SK-N-SH treated with all-trans-retinoic acid at 6 μM for 48 hours (cell line): Measurements from ENCODE around the gene BHMT.

Experiments
- ATAC-seq: fragments of 200-7000 bp; cut with Tn5 transposase; 3 replicates; pipeline ENCODE4 v1.9.1; 2020; ENCODE audit warnings: mild to moderate bottlenecking, moderate library complexity
- ARNTL ChIP-seq: fragments of 450-650 bp; formaldehyde crosslinking; IDR thresholded peaks from 2 replicates; pipeline ENCODE4 v1.5.0; 2020; ENCODE audit warnings: low read depth, mild to moderate bottlenecking, moderate library complexity, borderline replicate concordance
- BACH2 ChIP-seq: fragments of 250-450 bp; sonication (Bioruptor Pico); IDR thresholded peaks from 2 replicates; pipeline ENCODE4 v1.9.0; 2021; ENCODE audit warnings: mild to moderate bottlenecking, borderline replicate concordance
- CSDC2 ChIP-seq: fragments of 250-450 bp; sonication (Bioruptor Pico); IDR thresholded peaks from 2 replicates; pipeline ENCODE4 v1.5.0; 2020; ENCODE audit warnings: mild to moderate bottlenecking, moderate library complexity
- ESRRG ChIP-seq: fragments of 250-450 bp; sonication (Bioruptor Pico); IDR thresholded peaks from 2 replicates; pipeline ENCODE4 v1.6.1; 2021; ENCODE audit warnings: mild to moderate bottlenecking
- GLIS3 ChIP-seq: fragments of 250-450 bp; sonication (Bioruptor Pico); IDR thresholded peaks from 2 replicates; pipeline ENCODE4 v1.5.0; 2020; ENCODE audit warnings: mild to moderate bottlenecking, moderate library complexity
- ISL1 ChIP-seq: fragments of 250-450 bp; sonication (Bioruptor Pico); IDR thresholded peaks from 2 replicates; pipeline ENCODE4 v2.1.2; 2022; ENCODE audit warnings: mild to moderate bottlenecking, moderate library complexity
- OSR1 ChIP-seq: fragments of 250-450 bp; sonication (Bioruptor Pico); IDR thresholded peaks from 2 replicates; pipeline ENCODE4 v1.8.0; 2022; ENCODE audit warnings: moderate library complexity, mild to moderate bottlenecking, inconsistent platforms
- PATZ1 ChIP-seq: fragments of 250-450 bp; sonication (Bioruptor Pico); IDR thresholded peaks from 2 replicates; pipeline ENCODE4 v1.8.0; 2020; ENCODE audit warnings: mild to moderate bottlenecking, moderate library complexity, borderline replicate concordance
- PPARA ChIP-seq: fragments of 250-450 bp; sonication (Bioruptor Pico); IDR thresholded peaks from 2 replicates; pipeline ENCODE4 v1.5.0; 2020; ENCODE audit warnings: mild to moderate bottlenecking, borderline replicate concordance
- RARB ChIP-seq: fragments of 250-450 bp; sonication (Bioruptor Pico); IDR thresholded peaks from 2 replicates; pipeline ENCODE4 v1.8.0; 2021; ENCODE audit warnings: mild to moderate bottlenecking, moderate library complexity
- SNAI2 ChIP-seq: fragments of 250-450 bp; sonication (Bioruptor Pico); IDR thresholded peaks from 2 replicates; pipeline ENCODE4 v1.5.0; 2020; ENCODE audit warnings: mild to moderate bottlenecking, moderate library complexity
- TCF4 ChIP-seq: fragments of 250-450 bp; sonication (Bioruptor Pico); IDR thresholded peaks from 2 replicates; pipeline ENCODE4 v1.8.0; 2021; ENCODE audit warnings: mild to moderate bottlenecking, moderate library complexity, borderline replicate concordance
- TSHZ2 ChIP-seq: fragments of 250-450 bp; sonication (Bioruptor Pico); IDR thresholded peaks from 2 replicates; pipeline ENCODE4 v1.5.0; 2020; ENCODE audit warnings: mild to moderate bottlenecking, moderate library complexity
- ZC3H10 ChIP-seq: fragments of 250-450 bp; sonication (Bioruptor Pico); IDR thresholded peaks from 2 replicates; pipeline ENCODE4 v1.5.1; 2021; ENCODE audit warnings: mild to moderate bottlenecking, moderate library complexity
- ZFP3 ChIP-seq: fragments of 250-450 bp; sonication (Bioruptor Pico); IDR thresholded peaks from 2 replicates; pipeline ENCODE4 v1.5.0; 2020; ENCODE audit warnings: mild to moderate bottlenecking, moderate library complexity
- ZFP30 ChIP-seq: fragments of 450-650 bp; formaldehyde crosslinking; IDR thresholded peaks from 2 replicates; pipeline ENCODE4 v1.5.0; 2022; ENCODE audit warnings: mild to moderate bottlenecking, moderate library complexity
- ZNF8 ChIP-seq: fragments of 450-650 bp; formaldehyde crosslinking; IDR thresholded peaks from 2 replicates; pipeline ENCODE4 v1.5.0; 2020; ENCODE audit warnings: mild to moderate bottlenecking, moderate library complexity
- TF ChIP-seq, protein P1 (sequence below): fragments of 250-450 bp; sonication (Bioruptor Pico); IDR thresholded peaks from 2 replicates; pipeline ENCODE4 v1.5.1; 2021; ENCODE audit warnings: mild to moderate bottlenecking, moderate library complexity
- TF ChIP-seq, protein P2 (sequence below): fragments of 250-450 bp; sonication (Bioruptor Pico); IDR thresholded peaks from 2 replicates; pipeline ENCODE4 v1.5.1; 2020; ENCODE audit warnings: low read depth, mild to moderate bottlenecking, moderate library complexity

The BHMT gene

GRCh38 chr5:79076819-79077218 is 34.8 kb upstream of the BHMT start:
- ATAC-seq: no peak
- no peak for TF ChIP-seq ARNTL

DNA sequence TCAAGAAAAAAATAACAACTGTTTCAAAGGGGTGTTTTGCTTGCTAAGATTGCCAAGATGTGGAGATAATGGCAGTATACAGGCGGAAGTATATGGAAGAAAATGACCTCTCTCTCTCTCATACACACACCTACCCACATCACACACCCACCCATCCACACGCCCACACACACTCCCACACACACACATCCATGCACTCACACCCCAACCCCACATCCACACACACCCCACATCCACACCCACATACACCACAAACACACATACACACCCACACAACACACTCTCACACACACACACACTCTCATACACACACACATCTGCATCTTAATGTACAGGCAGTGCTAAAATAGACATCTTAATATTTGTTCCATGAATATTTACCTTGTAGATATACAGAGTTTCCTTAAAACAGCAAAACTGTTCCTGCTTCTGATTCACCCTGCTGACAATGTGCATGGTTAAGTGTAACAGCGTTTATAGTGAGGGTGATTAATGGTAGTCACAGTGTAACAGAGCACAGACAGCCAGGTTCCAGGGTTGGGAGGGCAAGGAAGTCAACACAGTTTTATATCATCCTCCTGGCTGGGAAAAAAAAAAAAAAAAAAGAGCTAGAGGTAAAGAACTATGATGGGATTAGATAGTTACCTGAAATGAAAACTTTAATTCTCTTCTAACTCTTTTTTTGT is 33.8 kb upstream of the BHMT start:
- no peak for TF ChIP-seq RARB (CRISPR knock-in tag)
- TF ChIP-seq ESRRG: no peak
- TF ChIP-seq ISL1 (CRISPR knock-in tag): no peak
- TF ChIP-seq PATZ1 (CRISPR knock-in tag): no peak
- TF ChIP-seq ZFP30 (CRISPR knock-in tag): no peak
- no peak for TF ChIP-seq ARNTL
- no peak for TF ChIP-seq CSDC2 (CRISPR knock-in tag)
- TF ChIP-seq GLIS3: no peak
- no peak for TF ChIP-seq TSHZ2 (CRISPR knock-in tag)
- no peak for TF ChIP-seq ZC3H10 (CRISPR knock-in tag)

DNA sequence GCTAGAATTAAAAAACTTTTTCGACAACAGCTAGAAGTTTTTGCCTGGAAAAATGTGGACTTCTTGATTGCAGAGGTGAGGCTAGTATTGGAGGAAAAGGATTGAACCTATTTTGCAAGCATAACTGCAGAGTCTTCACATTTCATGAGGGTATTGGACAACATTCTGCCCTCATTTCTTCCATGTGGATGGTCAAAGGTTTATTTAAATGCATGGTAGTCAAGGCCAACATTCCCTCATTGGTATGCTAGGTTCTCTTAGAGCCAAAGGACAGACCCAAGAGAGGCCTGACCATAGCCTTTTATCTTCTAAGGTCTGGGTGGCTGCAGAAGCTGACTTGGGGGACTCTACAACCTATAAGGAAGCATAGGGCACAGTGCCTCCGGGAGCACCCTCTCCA is 30.8 kb upstream of the BHMT start:
- ATAC-seq: no peak
- TF ChIP-seq, protein P1, sequence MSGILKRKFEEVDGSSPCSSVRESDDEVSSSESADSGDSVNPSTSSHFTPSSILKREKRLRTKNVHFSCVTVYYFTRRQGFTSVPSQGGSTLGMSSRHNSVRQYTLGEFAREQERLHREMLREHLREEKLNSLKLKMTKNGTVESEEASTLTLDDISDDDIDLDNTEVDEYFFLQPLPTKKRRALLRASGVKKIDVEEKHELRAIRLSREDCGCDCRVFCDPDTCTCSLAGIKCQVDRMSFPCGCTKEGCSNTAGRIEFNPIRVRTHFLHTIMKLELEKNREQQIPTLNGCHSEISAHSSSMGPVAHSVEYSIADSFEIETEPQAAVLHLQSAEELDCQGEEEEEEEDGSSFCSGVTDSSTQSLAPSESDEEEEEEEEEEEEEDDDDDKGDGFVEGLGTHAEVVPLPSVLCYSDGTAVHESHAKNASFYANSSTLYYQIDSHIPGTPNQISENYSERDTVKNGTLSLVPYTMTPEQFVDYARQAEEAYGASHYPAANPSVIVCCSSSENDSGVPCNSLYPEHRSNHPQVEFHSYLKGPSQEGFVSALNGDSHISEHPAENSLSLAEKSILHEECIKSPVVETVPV (CRISPR knock-in tag): no peak

More for the DNA sequence above, 33.8 kb upstream of the BHMT start:
- peak; percentile 53 for ATAC-seq

DNA sequence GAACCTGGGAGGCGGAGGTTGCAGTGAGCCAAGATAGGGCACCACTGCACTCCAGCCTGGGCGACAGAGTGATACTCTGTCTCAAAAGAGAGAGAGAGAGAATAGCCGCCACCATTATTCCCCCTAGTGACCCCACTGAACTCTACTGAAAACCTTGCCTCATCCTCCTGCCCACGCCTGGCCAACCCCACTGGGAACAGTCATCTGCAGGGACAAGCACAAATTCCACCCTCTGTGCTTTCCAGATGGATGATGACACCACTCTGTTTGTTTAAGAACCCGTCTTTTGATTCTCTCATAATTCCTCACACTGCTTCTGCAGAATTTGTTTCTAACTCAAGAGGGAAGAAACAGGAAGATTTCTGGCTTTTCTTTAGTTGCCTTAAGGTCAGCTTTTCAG is 29.8 kb upstream of the BHMT start:
- TF ChIP-seq, protein P2, sequence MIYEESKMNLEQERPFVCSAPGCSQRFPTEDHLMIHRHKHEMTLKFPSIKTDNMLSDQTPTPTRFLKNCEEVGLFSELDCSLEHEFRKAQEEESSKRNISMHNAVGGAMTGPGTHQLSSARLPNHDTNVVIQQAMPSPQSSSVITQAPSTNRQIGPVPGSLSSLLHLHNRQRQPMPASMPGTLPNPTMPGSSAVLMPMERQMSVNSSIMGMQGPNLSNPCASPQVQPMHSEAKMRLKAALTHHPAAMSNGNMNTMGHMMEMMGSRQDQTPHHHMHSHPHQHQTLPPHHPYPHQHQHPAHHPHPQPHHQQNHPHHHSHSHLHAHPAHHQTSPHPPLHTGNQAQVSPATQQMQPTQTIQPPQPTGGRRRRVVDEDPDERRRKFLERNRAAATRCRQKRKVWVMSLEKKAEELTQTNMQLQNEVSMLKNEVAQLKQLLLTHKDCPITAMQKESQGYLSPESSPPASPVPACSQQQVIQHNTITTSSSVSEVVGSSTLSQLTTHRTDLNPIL (CRISPR knock-in tag): no peak
- TF ChIP-seq BACH2 (CRISPR knock-in tag) (no peak), ZFP30 (CRISPR knock-in tag) (no peak), PPARA (CRISPR knock-in tag) (no peak), ISL1 (CRISPR knock-in tag) (no peak), ZC3H10 (CRISPR knock-in tag) (no peak), OSR1 (CRISPR knock-in tag) (no peak), GLIS3 (no peak), SNAI2 (CRISPR knock-in tag) (no peak), ZNF8 (CRISPR knock-in tag) (no peak), ARNTL (no peak), TCF4 (CRISPR knock-in tag) (no peak), ZFP3 (no peak), CSDC2 (CRISPR knock-in tag) (no peak)
- TF ChIP-seq, protein P1 (CRISPR knock-in tag): no peak
- TF ChIP-seq, all 23 proteins: peak for 0

More for the DNA sequence above, 29.8 kb upstream of the BHMT start:
- ATAC-seq: no peak
